MCF 10A (cell line): ENCODE results near the gene GNG4. TPM values are rescaled to one million over a fixed set of nuclear protein-coding genes. Genes with fewer than 3 reads are reported as not detected.
"Not testable (repeated sequence)": the region's sequence is repeated elsewhere in the genome, so short reads cannot be mapped to it uniquely, and the experiment has no call there.

ENCODE experiments used
- BruUV-seq: library from RNA; stranded (reverse); fragments of 400-500 nt; replicated peaks from 2 replicates; lab custom pipeline; 2021; lab: Mats Ljungman, UMichigan
- CTCF ChIA-PET: fragments of 300-600 bp; sonication (Branson Sonifier 250); formaldehyde crosslinking; extraction: SDS; loops from one replicate; lab custom pipeline; 2021; ENCODE audit warnings: antibody characterized with exemption, inconsistent platforms; lab: Yijun Ruan, JAX
- POLR2A ChIA-PET: fragments of 300-600, 350-650 bp; sonication (Branson Sonifier 250); formaldehyde crosslinking; extraction: SDS; loops from one replicate; lab custom pipeline; 2020; ENCODE audit warnings: antibody characterized with exemption, inconsistent platforms; lab: Yijun Ruan, JAX
- DNase-seq: peaks from one replicate; pipeline ENCODE4 v3.0.0-alpha.2; 2018; ENCODE audit not compliant: unreplicated experiment
- H3K27ac Mint-ChIP-seq: one replicate; pipeline ENCODE4 v1.8.0; 2022; ENCODE audit warnings: mild to moderate bottlenecking, low read depth, mixed read lengths; ENCODE audit not compliant: unreplicated experiment
- H3K27me3 Mint-ChIP-seq: one replicate; pipeline ENCODE4 v1.8.0; 2022; ENCODE audit warnings: mixed read lengths; ENCODE audit not compliant: insufficient read depth, unreplicated experiment
- H3K36me3 Mint-ChIP-seq: one replicate; pipeline ENCODE4 v1.8.0; 2022; ENCODE audit warnings: mild to moderate bottlenecking, moderate library complexity, mixed read lengths; ENCODE audit not compliant: insufficient read depth, unreplicated experiment
- H3K4me1 Mint-ChIP-seq: one replicate; pipeline ENCODE4 v1.8.0; 2022; ENCODE audit warnings: mixed read lengths; ENCODE audit not compliant: insufficient read depth, unreplicated experiment
- H3K4me3 Mint-ChIP-seq: one replicate; pipeline ENCODE4 v1.8.0; 2022; ENCODE audit warnings: mild to moderate bottlenecking, moderate library complexity, mixed read lengths; ENCODE audit not compliant: unreplicated experiment
- H3K9me3 Mint-ChIP-seq: one replicate; pipeline ENCODE4 v1.8.0; 2022; ENCODE audit warnings: mixed read lengths; ENCODE audit not compliant: unreplicated experiment
- intact Hi-C: fragments of 100-400 bp; cut with micrococcal nuclease; formaldehyde crosslinking; loops from 2 replicates; pipeline ENCODE4 v1.14.1; 2022
- total RNA-seq: library from RNA; stranded (reverse); gene quantifications from 2 replicates; pipeline ENCODE4 v1.2.3, GENCODE V29; 2022
- TF ChIP-seq, protein P1 (sequence below): fragments of 200-600 bp; IDR thresholded peaks from one replicate; pipeline ENCODE4 v1.8.0; 2022; ENCODE audit warnings: antibody characterized with exemption, mild to moderate bottlenecking; ENCODE audit not compliant: unreplicated experiment

Gene GNG4
- total RNA-seq, 1 experiment from 2014 or later: 3.0 TPM

GRCh38 chr1:235650341-235651169 is 971 bp upstream of the GNG4 start:
- Mint-ChIP-seq H3K27me3 (no peaks in the 10 kb centered on the region), H3K27ac (no peak overlapping the region)
- CTCF ChIA-PET: no interaction called here

DNA sequence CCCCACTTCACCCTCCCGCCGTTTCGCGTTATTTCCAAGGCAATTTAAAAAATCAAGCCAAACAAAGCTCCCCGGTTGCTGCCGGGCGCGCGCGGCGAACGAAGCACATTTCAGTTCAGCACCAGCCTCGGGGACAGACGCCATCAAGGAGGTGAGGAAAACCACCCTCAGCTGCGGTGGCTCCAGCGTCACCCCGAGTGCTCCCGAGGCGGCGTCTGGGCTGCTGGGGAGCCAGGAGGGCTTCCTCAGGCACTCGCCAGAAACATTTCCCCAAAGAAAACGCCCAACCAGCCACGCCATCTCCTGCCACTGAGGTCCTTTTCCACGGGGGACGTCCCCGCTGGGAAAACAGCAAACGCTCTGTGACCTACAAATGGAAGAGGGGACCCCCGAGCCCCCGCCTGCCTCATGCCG is 623 bp downstream of the GNG4 start:
- no peak overlapping the region for H3K27ac Mint-ChIP-seq
- TF ChIP-seq, protein P1, sequence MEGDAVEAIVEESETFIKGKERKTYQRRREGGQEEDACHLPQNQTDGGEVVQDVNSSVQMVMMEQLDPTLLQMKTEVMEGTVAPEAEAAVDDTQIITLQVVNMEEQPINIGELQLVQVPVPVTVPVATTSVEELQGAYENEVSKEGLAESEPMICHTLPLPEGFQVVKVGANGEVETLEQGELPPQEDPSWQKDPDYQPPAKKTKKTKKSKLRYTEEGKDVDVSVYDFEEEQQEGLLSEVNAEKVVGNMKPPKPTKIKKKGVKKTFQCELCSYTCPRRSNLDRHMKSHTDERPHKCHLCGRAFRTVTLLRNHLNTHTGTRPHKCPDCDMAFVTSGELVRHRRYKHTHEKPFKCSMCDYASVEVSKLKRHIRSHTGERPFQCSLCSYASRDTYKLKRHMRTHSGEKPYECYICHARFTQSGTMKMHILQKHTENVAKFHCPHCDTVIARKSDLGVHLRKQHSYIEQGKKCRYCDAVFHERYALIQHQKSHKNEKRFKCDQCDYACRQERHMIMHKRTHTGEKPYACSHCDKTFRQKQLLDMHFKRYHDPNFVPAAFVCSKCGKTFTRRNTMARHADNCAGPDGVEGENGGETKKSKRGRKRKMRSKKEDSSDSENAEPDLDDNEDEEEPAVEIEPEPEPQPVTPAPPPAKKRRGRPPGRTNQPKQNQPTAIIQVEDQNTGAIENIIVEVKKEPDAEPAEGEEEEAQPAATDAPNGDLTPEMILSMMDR: no peak
- POLR2A ChIA-PET: interaction anchor here (1.0 kb wide), 1 partner anchor 9 kb away, joined by 5 read pairs; no protein-coding TSS in a partner anchor
- H3K36me3 Mint-ChIP-seq: no peaks in the 10 kb centered on the region
- no peak for DNase-seq
- no peaks in the 10 kb centered on the region for H3K27me3 Mint-ChIP-seq
- BruUV-seq: no TSS peak
- CTCF ChIA-PET: interaction anchor here (0.6 kb wide), 1 partner anchor 9 kb away, joined by 3 read pairs; no protein-coding TSS in a partner anchor
- intact Hi-C loops: no loop called here
- H3K4me1 Mint-ChIP-seq: no peaks in the 10 kb centered on the region
- peak overlapping the region; percentile 61 for H3K4me3 Mint-ChIP-seq
- no peaks in the 10 kb centered on the region for H3K9me3 Mint-ChIP-seq

More at GRCh38 chr1:235650341-235651169, 971 bp upstream of the GNG4 start:
- TF ChIP-seq, protein P1: no peak
- Mint-ChIP-seq H3K9me3 (no peaks in the 10 kb centered on the region), H3K4me1 (no peaks in the 10 kb centered on the region), H3K36me3 (no peaks in the 10 kb centered on the region), H3K4me3 (peak overlapping the region; percentile 26)
- no TSS peak for BruUV-seq
- no peak for DNase-seq
- intact Hi-C loops: no loop called here
- POLR2A ChIA-PET: interaction anchor here (0.7 to 1.1 kb wide), 2 partner anchors 13 to 36 kb away, joined by 3 to 4 read pairs; no protein-coding TSS in a partner anchor

DNA sequence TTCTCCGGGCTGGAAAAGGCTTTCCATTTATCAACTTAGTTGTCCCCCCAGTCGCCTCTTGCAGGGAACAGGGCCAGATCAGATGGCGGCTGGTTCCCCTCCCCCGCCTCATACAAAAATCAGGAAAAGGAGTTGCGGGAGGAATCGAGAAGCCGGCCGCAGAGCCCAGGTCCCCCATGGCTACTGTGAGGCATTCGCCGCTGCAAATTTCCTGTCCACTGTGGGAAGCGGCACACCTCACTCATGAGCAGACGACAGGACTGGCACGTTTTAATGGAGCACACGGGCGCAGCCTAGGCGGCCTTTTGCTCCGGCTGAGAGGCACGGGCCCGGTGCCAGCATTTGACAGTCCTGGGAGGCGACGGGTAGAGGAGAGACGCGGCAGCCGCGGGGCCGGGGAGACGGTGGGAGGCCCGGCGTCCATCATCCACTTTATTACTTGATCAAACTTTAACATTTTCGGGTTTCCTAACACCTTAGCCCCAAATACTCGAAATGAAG is 1.1 kb downstream of the GNG4 start:
- H3K36me3 Mint-ChIP-seq: no peaks in the 10 kb centered on the region
- CTCF ChIA-PET: interaction anchor here (0.6 kb wide), 1 partner anchor 9 kb away, joined by 3 read pairs; no protein-coding TSS in a partner anchor
- DNase-seq: no peak
- peak overlapping the region; percentile 61 for H3K4me3 Mint-ChIP-seq
- H3K27ac Mint-ChIP-seq: no peak overlapping the region
- intact Hi-C loops: no loop called here
- no peaks in the 10 kb centered on the region for H3K9me3 Mint-ChIP-seq
- POLR2A ChIA-PET: interaction anchor here (1.0 kb wide), 1 partner anchor 9 kb away, joined by 5 read pairs; no protein-coding TSS in a partner anchor
- no peaks in the 10 kb centered on the region for H3K27me3 Mint-ChIP-seq
- H3K4me1 Mint-ChIP-seq: no peaks in the 10 kb centered on the region
- no TSS peak for BruUV-seq
- TF ChIP-seq, protein P1: no peak

DNA sequence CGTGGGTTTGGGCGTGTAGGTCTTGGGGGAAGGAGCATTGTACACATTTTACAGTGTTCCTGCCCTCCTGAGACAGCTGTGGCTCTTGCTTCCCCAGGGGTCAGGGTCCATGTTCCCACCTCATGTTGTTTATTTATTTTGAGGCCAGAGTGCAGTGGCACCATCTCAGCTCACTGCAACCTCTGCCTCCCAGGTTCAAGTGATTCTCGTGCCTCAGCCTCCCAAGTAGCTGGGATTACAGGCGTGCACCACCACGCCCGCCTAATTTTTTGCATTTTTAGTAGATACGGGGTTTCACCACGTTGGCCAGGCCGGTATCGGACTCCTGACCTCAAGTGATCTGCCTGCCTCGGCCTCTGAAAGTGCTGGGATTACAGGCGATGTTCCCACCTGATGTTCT is 2.0 kb downstream of the GNG4 start:
- BruUV-seq, H3K27ac Mint-ChIP-seq, H3K36me3 Mint-ChIP-seq, H3K4me3 Mint-ChIP-seq, H3K9me3 Mint-ChIP-seq, intact Hi-C loops, H3K4me1 Mint-ChIP-seq, DNase-seq, H3K27me3 Mint-ChIP-seq: not testable (repeated sequence)
- ChIA-PET CTCF (interaction anchor here (0.6 to 1.1 kb wide), 4 partner anchors 16 to 426 kb away, joined by 3 to 6 read pairs (median 4); no protein-coding TSS in a partner anchor), POLR2A (interaction anchor here (2.1 kb wide), 1 partner anchor 10 kb away, joined by 7 read pairs; no protein-coding TSS in a partner anchor)
